Measurements from ENCODE around the gene TMEM151B. TPM values are rescaled to one million over a fixed set of nuclear protein-coding genes. Genes with fewer than 3 reads are reported as not detected.

Gene TMEM151B
- total RNA-seq, 1 donor from 2014 or later: 0.05 TPM

- no peaks in the 10 kb centered on the region for H3K9me3 Mint-ChIP-seq (ENCODE audit: low read depth)
- DNase-seq (ENCODE audit: low spot score): no peak
- no peak overlapping the region for H3K27ac Mint-ChIP-seq (ENCODE audit: unreplicated experiment)
- peaks cover 44% of the 10 kb centered on the region for H3K27me3 Mint-ChIP-seq (ENCODE audit: low read depth)
- H3K4me1 Mint-ChIP-seq (ENCODE audit: low read depth): peaks cover 4% of the 10 kb centered on the region
- H3K4me3 Mint-ChIP-seq (ENCODE audit: unreplicated experiment): no peak overlapping the region
- no peaks in the 10 kb centered on the region for H3K36me3 Mint-ChIP-seq (ENCODE audit: low read depth)
- TF ChIP-seq CTCF (IDR thresholded peaks at IDR 0.05): no peak
Measured at GRCh38 chr6:44272529-44272928, 2.3 kb downstream of the TMEM151B start.

- no peaks in the 10 kb centered on the region for H3K9me3 Mint-ChIP-seq (ENCODE audit: low read depth)
- H3K27ac Mint-ChIP-seq (ENCODE audit: unreplicated experiment): no peak overlapping the region
- peaks cover 4% of the 10 kb centered on the region for H3K4me1 Mint-ChIP-seq (ENCODE audit: low read depth)
- no peak for DNase-seq (ENCODE audit: low spot score)
- peaks cover 49% of the 10 kb centered on the region for H3K27me3 Mint-ChIP-seq (ENCODE audit: low read depth)
- H3K36me3 Mint-ChIP-seq (ENCODE audit: low read depth): no peaks in the 10 kb centered on the region
- no peak for TF ChIP-seq CTCF (IDR thresholded peaks at IDR 0.05)
- H3K4me3 Mint-ChIP-seq (ENCODE audit: unreplicated experiment): no peak overlapping the region
Measured at GRCh38 chr6:44272999-44273566, 2.8 kb downstream of the TMEM151B start.

- DNase-seq (ENCODE audit: low spot score): no peak
- Mint-ChIP-seq H3K27me3 (ENCODE audit: low read depth) (peaks cover 49% of the 10 kb centered on the region), H3K4me1 (ENCODE audit: low read depth) (peaks cover 4% of the 10 kb centered on the region), H3K36me3 (ENCODE audit: low read depth) (no peaks in the 10 kb centered on the region), H3K27ac (ENCODE audit: unreplicated experiment) (no peak overlapping the region), H3K4me3 (ENCODE audit: unreplicated experiment) (no peak overlapping the region), H3K9me3 (ENCODE audit: low read depth) (no peaks in the 10 kb centered on the region)
- no peak for TF ChIP-seq CTCF (IDR thresholded peaks at IDR 0.05)
Measured at GRCh38 chr6:44273617-44274016, 3.4 kb downstream of the TMEM151B start.

- Mint-ChIP-seq H3K4me1 (ENCODE audit: low read depth) (no peaks in the 10 kb centered on the region), H3K36me3 (ENCODE audit: low read depth) (no peaks in the 10 kb centered on the region), H3K27ac (ENCODE audit: unreplicated experiment) (no peak overlapping the region), H3K27me3 (ENCODE audit: low read depth) (peaks cover 38% of the 10 kb centered on the region), H3K9me3 (ENCODE audit: low read depth) (no peaks in the 10 kb centered on the region), H3K4me3 (ENCODE audit: unreplicated experiment) (no peak overlapping the region)
- DNase-seq (ENCODE audit: low spot score): no peak
- no peak for TF ChIP-seq CTCF (IDR thresholded peaks at IDR 0.05)
Measured at GRCh38 chr6:44275271-44275748, 5.1 kb downstream of the TMEM151B start.

- Mint-ChIP-seq H3K36me3 (ENCODE audit: low read depth) (no peaks in the 10 kb centered on the region), H3K27ac (ENCODE audit: unreplicated experiment) (no peak overlapping the region), H3K4me1 (ENCODE audit: low read depth) (no peaks in the 10 kb centered on the region), H3K9me3 (ENCODE audit: low read depth) (no peaks in the 10 kb centered on the region), H3K27me3 (ENCODE audit: low read depth) (peaks cover 43% of the 10 kb centered on the region), H3K4me3 (ENCODE audit: unreplicated experiment) (no peak overlapping the region)
- no peak for DNase-seq (ENCODE audit: low spot score)
- TF ChIP-seq CTCF (IDR thresholded peaks at IDR 0.05): no peak
Measured at GRCh38 chr6:44275749-44276648, 5.7 kb downstream of the TMEM151B start.

All from chondrocyte (in vitro differentiated cells).